CD4-positive, alpha-beta memory T cell (primary cell): ENCODE measurements around the gene MAML2. TPM values are rescaled to one million over a fixed set of nuclear protein-coding genes. Genes with fewer than 3 reads are reported as not detected.

Experiments used
- CTCF ChIA-PET: fragments of 350-600 bp; sonication (Branson Sonifier 250); formaldehyde crosslinking; loops from one replicate; lab custom pipeline; 2021; ENCODE audit warnings: inconsistent platforms; ENCODE audit not compliant: partially characterized antibody; lab: Charles Lee
- POLR2A ChIA-PET: fragments of 350-600 bp; sonication (Branson Sonifier 250); formaldehyde crosslinking; loops from one replicate; lab custom pipeline; 2021; ENCODE audit not compliant: partially characterized antibody; lab: Charles Lee
- DNase-seq, 5 donors: peaks; one replicate each; pipeline versions ENCODE4 v3.0.0 to v3.0.0-alpha.2; 2020 to 2022; ENCODE audit warnings: mixed read lengths in 1 of 5
- H3K27ac ChIP-seq: one replicate; pipeline ENCODE4 v1.7.0; 2013; ENCODE audit warnings: low read depth, low read length
- H3K27me3 ChIP-seq: 2 replicates; pipeline ENCODE4 v1.7.0; 2013; ENCODE audit warnings: mild to moderate bottlenecking, low read length, moderate library complexity; ENCODE audit not compliant: insufficient read depth
- H3K36me3 ChIP-seq: 2 replicates; pipeline ENCODE4 v1.7.0; 2013; ENCODE audit warnings: mild to moderate bottlenecking, low read length, moderate library complexity; ENCODE audit not compliant: insufficient read depth
- H3K4me1 ChIP-seq: 2 replicates; pipeline ENCODE4 v1.7.0; 2013; ENCODE audit warnings: mild to moderate bottlenecking, low read length, moderate library complexity; ENCODE audit not compliant: insufficient read depth
- H3K4me3 ChIP-seq, 2 donors: one replicate each; pipeline ENCODE4 v1.7.0; 2013; ENCODE audit warnings: low read length in 2 of 2, mild to moderate bottlenecking in 1 of 2
- H3K9me3 ChIP-seq, 2 donors: one replicate each; pipeline ENCODE4 v1.7.0; 2013; ENCODE audit warnings: low read length in 2 of 2, control low read depth in 1 of 2; ENCODE audit not compliant: control insufficient read depth in 1 of 2
- H3K27ac Mint-ChIP-seq, 7 donors: one replicate each; pipeline ENCODE4 v1.8.0; 2020 to 2021; ENCODE audit warnings: mixed read lengths in 7 of 7, mild to moderate bottlenecking in 6 of 7, inconsistent platforms in 3 of 7, moderate library complexity in 3 of 7
- H3K27me3 Mint-ChIP-seq, 2 donors: one replicate each; pipeline ENCODE4 v1.8.0; 2020 to 2021; ENCODE audit warnings: mixed read lengths in 2 of 2
- H3K36me3 Mint-ChIP-seq, 2 donors: one replicate each; pipeline ENCODE4 v1.8.0; 2020 to 2021; ENCODE audit warnings: mixed read lengths in 2 of 2, inconsistent platforms in 1 of 2, mild to moderate bottlenecking in 1 of 2
- H3K4me1 Mint-ChIP-seq, 4 donors: one replicate each; pipeline ENCODE4 v1.8.0; 2020 to 2021; ENCODE audit warnings: mixed read lengths in 4 of 4, mild to moderate bottlenecking in 1 of 4
- H3K4me3 Mint-ChIP-seq, 8 donors: one replicate each; pipeline ENCODE4 v1.8.0; 2020 to 2021; ENCODE audit warnings: mixed read lengths in 8 of 8, mild to moderate bottlenecking in 7 of 8, moderate library complexity in 6 of 8, inconsistent platforms in 3 of 8
- H3K9me3 Mint-ChIP-seq, 8 donors: one replicate each; pipeline ENCODE4 v1.8.0; 2020 to 2021; ENCODE audit warnings: mixed read lengths in 8 of 8, mild to moderate bottlenecking in 5 of 8, inconsistent platforms in 3 of 8, moderate library complexity in 1 of 8
- intact Hi-C: fragments of 100-400 bp; cut with micrococcal nuclease; formaldehyde crosslinking; loops from one replicate; pipeline ENCODE4 v1.15.1; 2023
- polyA plus RNA-seq, 2 donors: library from polyadenylated mRNA; unstranded; fragments of 300-500 nt; fragmentation: Illumina TruSeq; gene quantifications; one replicate each; pipeline ENCODE4 v1.2.3, GENCODE V29; 2021
- total RNA-seq, 2 experiments: library from RNA; stranded (reverse); gene quantifications; one replicate each; pipeline ENCODE4 v1.2.3, GENCODE V29; 2021

Gene MAML2
- total and polyA plus RNA-seq, 4 experiments from 2014 or later: 1.6 to 38.3 (median 25.5) TPM

DNA sequence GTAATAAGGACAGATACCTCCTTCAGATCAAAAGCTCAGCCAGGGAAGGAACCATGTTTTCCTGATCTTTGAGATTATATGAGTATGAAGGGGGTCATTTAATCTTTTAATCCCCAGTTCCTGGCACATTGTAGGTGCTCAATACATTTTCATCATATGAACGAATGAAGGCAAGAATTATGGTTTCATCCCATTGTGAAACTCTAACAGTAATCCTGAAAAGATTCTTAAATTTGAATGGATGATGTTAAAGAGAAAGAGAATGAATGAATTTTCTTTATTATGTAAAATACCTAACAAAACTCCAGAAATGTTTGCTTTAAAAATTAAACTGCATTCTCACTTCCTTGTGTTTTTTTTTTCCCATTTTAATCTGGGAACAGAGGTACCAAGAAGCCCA lies 256.9 kb downstream of the MAML2 start:
- H3K9me3 Mint-ChIP-seq: no peaks in the 10 kb centered on the region
- no peaks in the 10 kb centered on the region for H3K9me3 ChIP-seq
- peaks cover 21 to 28% of the 10 kb centered on the region in 2 donors for H3K36me3 Mint-ChIP-seq
- H3K4me1 ChIP-seq: peaks cover 4% of the 10 kb centered on the region
- H3K27ac ChIP-seq: no peak overlapping the region
- H3K27me3 ChIP-seq: no peaks in the 10 kb centered on the region
- no peak for DNase-seq
- H3K27ac Mint-ChIP-seq: no peak overlapping the region
- intact Hi-C loops: no loop called here
- CTCF ChIA-PET: interaction anchor here (1.4 to 11.3 kb wide), 3 partner anchors 15 to 255 kb away, joined by 3 to 176 read pairs (median 3); partner anchors contain the start of gene MAML2
- H3K27me3 Mint-ChIP-seq: no peaks in the 10 kb centered on the region
- H3K4me3 ChIP-seq: no peak overlapping the region
- no peak overlapping the region for H3K4me3 Mint-ChIP-seq
- H3K4me1 Mint-ChIP-seq: peaks cover 20 to 35% (median 25%) of the 10 kb centered on the region in 4 donors
- H3K36me3 ChIP-seq: peaks cover 8% of the 10 kb centered on the region
- POLR2A ChIA-PET: interaction anchor here (0.7 to 1.3 kb wide), 2 partner anchors 10 to 249 kb away, joined by 3 to 4 read pairs; no protein-coding TSS in a partner anchor

DNA sequence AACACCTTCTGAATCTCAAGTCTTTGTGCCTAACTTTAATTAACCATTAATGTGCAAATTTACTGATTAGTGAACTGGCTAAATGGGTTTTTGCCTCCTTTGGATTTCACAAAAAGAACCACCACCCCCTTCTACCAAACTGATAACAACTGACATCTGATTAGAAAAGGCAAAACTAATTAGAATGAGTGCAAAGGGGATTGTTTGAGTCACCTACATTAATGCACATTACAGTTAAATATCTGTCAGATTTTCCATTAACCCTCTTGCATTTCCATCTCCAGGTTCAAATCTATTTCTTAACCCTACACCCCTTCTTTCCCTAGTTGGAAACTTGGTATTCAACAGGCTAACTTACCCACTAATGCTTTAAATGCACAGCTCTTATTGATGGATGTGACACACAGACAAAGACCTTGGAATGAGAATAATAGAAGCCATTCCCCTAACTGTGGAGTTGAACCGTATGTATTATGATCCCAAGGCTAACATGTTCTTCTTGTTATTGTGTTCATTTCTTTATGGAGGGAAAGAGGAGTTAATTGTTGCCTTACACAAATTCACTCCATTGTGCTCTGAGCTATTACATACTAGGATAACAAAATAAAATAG lies 257.6 kb downstream of the MAML2 start:
- Mint-ChIP-seq H3K4me3 (no peak overlapping the region), H3K27ac (peak overlapping the region in 2 of 7 donors; percentile 19 to 34), H3K36me3 (peaks cover 15 to 24% of the 10 kb centered on the region in 2 donors), H3K4me1 (peaks cover 22 to 40% (median 26%) of the 10 kb centered on the region in 4 donors), H3K27me3 (no peaks in the 10 kb centered on the region), H3K9me3 (no peaks in the 10 kb centered on the region)
- Histone ChIP-seq H3K4me1 (peaks cover 4% of the 10 kb centered on the region), H3K27ac (no peak overlapping the region), H3K4me3 (no peak overlapping the region), H3K9me3 (no peaks in the 10 kb centered on the region), H3K27me3 (no peaks in the 10 kb centered on the region), H3K36me3 (peaks cover under 1% of the 10 kb centered on the region)
- ChIA-PET CTCF (interaction anchor here (1.4 to 11.3 kb wide), 3 partner anchors 16 to 256 kb away, joined by 3 to 176 read pairs (median 3); partner anchors contain the start of gene MAML2), POLR2A (interaction anchor here (1.3 kb wide), 1 partner anchor 250 kb away, joined by 3 read pairs; no protein-coding TSS in a partner anchor)
- intact Hi-C loops: no loop called here
- no peak for DNase-seq

DNA sequence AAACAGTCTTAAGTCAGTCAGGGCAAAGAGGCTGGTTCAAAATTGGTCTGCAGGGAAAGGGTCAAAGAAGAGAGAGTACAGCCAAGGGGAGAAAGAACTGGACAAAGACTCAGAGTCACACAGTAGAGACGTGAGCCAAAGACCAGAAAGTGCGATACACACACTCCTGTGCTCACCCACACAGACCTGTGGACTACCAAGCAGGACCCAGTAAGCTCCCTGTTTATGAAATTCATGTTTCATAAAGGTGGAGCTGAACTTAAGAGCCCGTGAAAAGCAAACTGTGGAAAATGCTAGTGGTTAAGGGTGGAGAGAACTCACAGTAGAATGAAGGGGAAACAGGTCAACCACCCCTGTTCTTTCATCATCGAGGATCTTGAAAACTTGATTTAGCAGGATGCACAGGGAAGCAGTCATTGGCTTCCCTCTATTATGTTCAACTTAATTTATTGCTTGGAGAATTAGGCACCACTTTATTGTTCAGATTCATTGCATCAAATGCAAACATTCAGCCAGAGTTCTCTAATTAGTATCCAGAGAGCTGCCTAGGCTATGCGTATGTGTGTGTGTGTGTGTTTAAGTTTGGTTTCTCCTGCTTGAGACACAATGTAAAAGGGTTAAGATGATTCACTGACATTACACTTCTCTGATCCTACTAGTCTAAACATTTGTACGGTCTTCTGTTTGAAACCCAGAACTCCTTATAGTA lies 258.2 kb downstream of the MAML2 start:
- DNase-seq: no peak
- Mint-ChIP-seq H3K36me3 (peaks cover 13 to 21% of the 10 kb centered on the region in 2 donors), H3K4me3 (no peak overlapping the region), H3K27ac (peak overlapping the region in 3 of 7 donors; percentile 27 to 36 (median 34)), H3K27me3 (no peaks in the 10 kb centered on the region), H3K4me1 (peaks cover 24 to 47% (median 28%) of the 10 kb centered on the region in 4 donors), H3K9me3 (no peaks in the 10 kb centered on the region)
- no peaks in the 10 kb centered on the region for H3K27me3 ChIP-seq
- H3K4me1 ChIP-seq: peaks cover 4% of the 10 kb centered on the region
- no peaks in the 10 kb centered on the region for H3K36me3 ChIP-seq
- H3K4me3 ChIP-seq: no peak overlapping the region
- intact Hi-C loops: no loop called here
- no peak overlapping the region for H3K27ac ChIP-seq
- ChIA-PET CTCF (interaction anchor here (2.2 to 11.3 kb wide), 2 partner anchors 256 to 259 kb away, joined by 10 to 176 read pairs; partner anchors contain the start of gene MAML2), POLR2A (no interaction called here)
- no peaks in the 10 kb centered on the region for H3K9me3 ChIP-seq

DNA sequence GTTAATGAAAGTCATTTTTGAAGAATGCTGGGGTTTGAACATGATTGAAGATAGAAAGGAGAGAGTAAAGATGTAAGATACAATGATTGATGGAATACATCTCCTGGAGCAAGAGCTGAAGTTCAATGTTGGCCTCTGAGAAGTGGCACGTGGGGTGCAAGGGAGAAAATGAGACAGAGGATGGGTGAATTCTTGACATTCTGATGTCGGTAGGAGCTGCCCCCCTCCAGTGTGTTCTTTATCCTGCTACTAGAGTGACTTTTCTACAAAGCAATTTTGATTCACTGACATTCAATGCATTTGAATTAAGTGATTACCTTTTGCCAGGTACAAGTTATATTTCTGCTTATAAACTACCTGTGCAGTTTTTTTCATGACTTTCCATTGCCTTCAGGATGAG lies 260.1 kb downstream of the MAML2 start:
- peaks cover 4% of the 10 kb centered on the region for H3K4me1 ChIP-seq
- H3K4me3 ChIP-seq: no peak overlapping the region
- no peaks in the 10 kb centered on the region for H3K9me3 ChIP-seq
- H3K36me3 Mint-ChIP-seq: peaks cover 8 to 21% of the 10 kb centered on the region in 2 donors
- no peaks in the 10 kb centered on the region for H3K27me3 Mint-ChIP-seq
- intact Hi-C loops: no loop called here
- no peaks in the 10 kb centered on the region for H3K27me3 ChIP-seq
- no peaks in the 10 kb centered on the region for H3K9me3 Mint-ChIP-seq
- H3K27ac Mint-ChIP-seq: no peak overlapping the region
- ChIA-PET POLR2A (interaction anchor here (0.8 to 1.2 kb wide), 2 partner anchors 255 to 260 kb away, joined by 3 read pairs; partner anchors contain the start of gene MAML2), CTCF (interaction anchor here (1.1 to 2.2 kb wide), 3 partner anchors 27 to 311 kb away, joined by 3 to 10 read pairs (median 3); partner anchors contain the start of gene MAML2)
- no peak overlapping the region for H3K27ac ChIP-seq
- H3K36me3 ChIP-seq: no peaks in the 10 kb centered on the region
- no peak overlapping the region for H3K4me3 Mint-ChIP-seq
- no peak for DNase-seq
- peaks cover 25 to 40% (median 32%) of the 10 kb centered on the region in 4 donors for H3K4me1 Mint-ChIP-seq

DNA sequence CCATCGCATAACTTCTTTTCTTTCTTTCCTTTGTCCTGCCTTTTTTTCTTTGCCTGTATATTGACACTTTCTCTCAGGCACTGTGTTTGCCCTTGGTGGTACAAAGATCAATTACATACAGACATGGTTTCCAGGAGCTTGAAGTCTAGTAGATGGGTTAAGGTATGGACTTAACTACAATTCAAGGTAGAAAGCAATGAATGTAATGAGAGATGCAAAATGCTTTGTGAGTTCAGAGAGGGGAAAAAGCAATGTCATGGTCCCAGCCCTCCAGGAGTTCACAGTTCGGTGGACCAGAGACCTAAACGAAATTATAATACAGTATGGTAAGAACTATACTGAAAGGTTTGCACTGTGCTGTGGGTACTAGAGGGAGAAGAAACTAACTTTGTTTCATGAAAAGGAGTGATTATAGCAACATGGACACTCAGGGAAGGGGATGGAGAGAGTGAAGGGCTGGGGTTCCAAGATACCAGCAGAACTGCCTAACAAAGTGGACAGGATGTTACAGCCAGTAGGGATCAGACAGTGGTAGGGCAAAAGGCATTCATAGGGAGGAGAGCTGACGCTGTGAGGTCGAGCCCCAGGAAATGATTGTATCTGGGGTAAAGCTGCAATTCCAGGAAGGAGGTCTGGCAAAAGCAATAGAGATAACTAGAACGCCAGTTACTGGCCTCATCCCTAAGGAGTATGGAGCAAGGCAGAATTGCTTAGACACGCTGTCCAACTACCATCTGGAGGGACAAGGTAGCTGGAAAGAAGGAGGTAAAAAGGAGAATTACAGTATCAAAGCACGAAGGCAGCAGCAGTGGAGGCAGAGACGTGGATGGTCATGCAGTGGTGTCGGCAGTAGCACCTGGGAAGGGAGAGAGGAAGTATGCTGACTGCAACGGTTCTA lies 260.7 kb downstream of the MAML2 start:
- Histone ChIP-seq H3K4me1 (peaks cover 4% of the 10 kb centered on the region), H3K27ac (no peak overlapping the region), H3K4me3 (no peak overlapping the region), H3K27me3 (no peaks in the 10 kb centered on the region), H3K36me3 (no peaks in the 10 kb centered on the region), H3K9me3 (no peaks in the 10 kb centered on the region)
- no peak for DNase-seq
- Mint-ChIP-seq H3K27ac (no peak overlapping the region), H3K36me3 (peaks cover 10 to 19% of the 10 kb centered on the region in 2 donors), H3K9me3 (no peaks in the 10 kb centered on the region), H3K27me3 (no peaks in the 10 kb centered on the region), H3K4me1 (peaks cover 22 to 40% (median 31%) of the 10 kb centered on the region in 4 donors), H3K4me3 (no peak overlapping the region)
- CTCF ChIA-PET: interaction anchor here (2.2 kb wide), 1 partner anchor 261 kb away, joined by 10 read pairs; the partner anchor contains the start of gene MAML2
- POLR2A ChIA-PET: interaction anchor here (0.8 kb wide), 1 partner anchor 261 kb away, joined by 3 read pairs; the partner anchor contains the start of gene MAML2
- intact Hi-C loops: no loop called here

DNA sequence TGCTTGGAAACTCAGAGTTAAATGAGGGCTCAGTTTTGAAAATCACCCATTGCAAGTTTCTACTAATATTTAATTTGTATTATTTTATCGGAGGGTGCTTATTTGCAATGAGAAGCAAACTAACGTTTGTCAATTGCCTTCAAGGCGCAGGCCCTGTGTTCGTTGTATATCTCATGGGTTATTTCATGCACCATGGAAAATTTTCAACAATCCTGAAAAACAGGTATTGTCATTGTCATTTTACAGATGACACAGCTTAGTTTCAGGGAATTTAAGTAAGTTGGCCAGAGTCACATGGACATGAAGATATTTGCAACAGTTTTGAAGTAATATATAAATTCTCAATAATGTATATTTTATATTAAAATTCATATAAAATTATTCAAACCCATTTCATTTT lies 261.4 kb downstream of the MAML2 start:
- H3K4me3 Mint-ChIP-seq: no peak overlapping the region
- intact Hi-C loops: no loop called here
- DNase-seq: no peak
- H3K4me1 ChIP-seq: peaks cover 5% of the 10 kb centered on the region
- no peaks in the 10 kb centered on the region for H3K36me3 ChIP-seq
- H3K27me3 ChIP-seq: no peaks in the 10 kb centered on the region
- H3K4me1 Mint-ChIP-seq: peaks cover 20 to 38% (median 29%) of the 10 kb centered on the region in 4 donors
- peaks cover 10 to 17% of the 10 kb centered on the region in 2 donors for H3K36me3 Mint-ChIP-seq
- no peak overlapping the region for H3K27ac ChIP-seq
- H3K4me3 ChIP-seq: no peak overlapping the region
- no peaks in the 10 kb centered on the region for H3K9me3 Mint-ChIP-seq
- no peak overlapping the region for H3K27ac Mint-ChIP-seq
- POLR2A ChIA-PET: no interaction called here
- H3K27me3 Mint-ChIP-seq: no peaks in the 10 kb centered on the region
- no peaks in the 10 kb centered on the region for H3K9me3 ChIP-seq
- CTCF ChIA-PET: interaction anchor here (1.1 kb wide), 2 partner anchors 10 to 25 kb away, joined by 4 to 5 read pairs; no protein-coding TSS in a partner anchor
